VCaP (cell line): ENCODE data around the gene MAP4K4.

Experiments used
- H3K27ac ChIP-seq: fragments of 450-650 bp; 2 replicates; pipeline ENCODE4 v1.5.1; 2017
- TF ChIP-seq, protein P1 (sequence below): fragments of 450-650 bp; conservative IDR thresholded peaks from 2 replicates; pipeline ENCODE4 v1.5.1; 2017; ENCODE audit warnings: mild to moderate bottlenecking, moderate library complexity

The MAP4K4 gene

DNA sequence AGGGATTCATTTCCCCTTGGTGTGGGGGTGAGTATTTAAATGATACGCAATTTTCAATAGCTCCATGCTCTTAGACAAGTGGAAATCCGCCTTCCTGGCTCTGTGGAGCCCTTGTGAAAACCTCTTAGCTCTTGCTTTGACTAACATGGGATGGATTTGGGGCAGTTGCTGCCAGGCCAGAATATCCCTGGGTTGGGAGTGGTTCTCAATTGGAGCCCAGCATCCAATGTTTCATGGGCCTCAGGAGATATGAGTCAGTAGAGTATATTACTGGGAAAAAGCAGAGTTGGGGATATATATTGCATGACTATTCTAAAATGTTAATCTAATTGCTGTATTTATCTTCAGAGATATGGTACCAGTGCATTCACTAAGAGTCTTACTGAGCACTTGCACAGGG, 189.8 kb downstream of the MAP4K4 start:
- TF ChIP-seq, protein P1, sequence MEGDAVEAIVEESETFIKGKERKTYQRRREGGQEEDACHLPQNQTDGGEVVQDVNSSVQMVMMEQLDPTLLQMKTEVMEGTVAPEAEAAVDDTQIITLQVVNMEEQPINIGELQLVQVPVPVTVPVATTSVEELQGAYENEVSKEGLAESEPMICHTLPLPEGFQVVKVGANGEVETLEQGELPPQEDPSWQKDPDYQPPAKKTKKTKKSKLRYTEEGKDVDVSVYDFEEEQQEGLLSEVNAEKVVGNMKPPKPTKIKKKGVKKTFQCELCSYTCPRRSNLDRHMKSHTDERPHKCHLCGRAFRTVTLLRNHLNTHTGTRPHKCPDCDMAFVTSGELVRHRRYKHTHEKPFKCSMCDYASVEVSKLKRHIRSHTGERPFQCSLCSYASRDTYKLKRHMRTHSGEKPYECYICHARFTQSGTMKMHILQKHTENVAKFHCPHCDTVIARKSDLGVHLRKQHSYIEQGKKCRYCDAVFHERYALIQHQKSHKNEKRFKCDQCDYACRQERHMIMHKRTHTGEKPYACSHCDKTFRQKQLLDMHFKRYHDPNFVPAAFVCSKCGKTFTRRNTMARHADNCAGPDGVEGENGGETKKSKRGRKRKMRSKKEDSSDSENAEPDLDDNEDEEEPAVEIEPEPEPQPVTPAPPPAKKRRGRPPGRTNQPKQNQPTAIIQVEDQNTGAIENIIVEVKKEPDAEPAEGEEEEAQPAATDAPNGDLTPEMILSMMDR = no peak
- H3K27ac ChIP-seq = no peak overlapping the region

GRCh38 chr2:101889460-101890098, 192.1 kb downstream of the MAP4K4 start:
- H3K27ac ChIP-seq = no peak overlapping the region
- TF ChIP-seq, protein P1 = no peak

DNA sequence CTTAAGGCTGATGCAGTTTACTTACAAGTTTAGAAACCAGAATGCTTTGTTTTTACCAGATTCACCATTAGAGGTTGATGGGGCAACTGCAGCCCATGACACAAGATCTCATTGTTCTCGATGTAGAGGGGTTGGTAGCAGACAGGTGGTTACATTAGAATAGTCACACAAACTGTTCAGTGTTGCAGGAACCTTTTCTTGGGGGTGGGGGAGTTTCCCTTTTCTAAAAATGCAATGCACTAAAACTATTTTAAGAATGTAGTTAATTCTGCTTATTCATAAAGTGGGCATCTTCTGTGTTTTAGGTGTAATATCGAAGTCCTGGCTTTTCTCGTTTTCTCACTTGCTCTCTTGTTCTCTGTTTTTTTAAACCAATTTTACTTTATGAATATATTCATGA, 194.9 kb downstream of the MAP4K4 start:
- no peak overlapping the region for H3K27ac ChIP-seq
- TF ChIP-seq, protein P1 = no peak

DNA sequence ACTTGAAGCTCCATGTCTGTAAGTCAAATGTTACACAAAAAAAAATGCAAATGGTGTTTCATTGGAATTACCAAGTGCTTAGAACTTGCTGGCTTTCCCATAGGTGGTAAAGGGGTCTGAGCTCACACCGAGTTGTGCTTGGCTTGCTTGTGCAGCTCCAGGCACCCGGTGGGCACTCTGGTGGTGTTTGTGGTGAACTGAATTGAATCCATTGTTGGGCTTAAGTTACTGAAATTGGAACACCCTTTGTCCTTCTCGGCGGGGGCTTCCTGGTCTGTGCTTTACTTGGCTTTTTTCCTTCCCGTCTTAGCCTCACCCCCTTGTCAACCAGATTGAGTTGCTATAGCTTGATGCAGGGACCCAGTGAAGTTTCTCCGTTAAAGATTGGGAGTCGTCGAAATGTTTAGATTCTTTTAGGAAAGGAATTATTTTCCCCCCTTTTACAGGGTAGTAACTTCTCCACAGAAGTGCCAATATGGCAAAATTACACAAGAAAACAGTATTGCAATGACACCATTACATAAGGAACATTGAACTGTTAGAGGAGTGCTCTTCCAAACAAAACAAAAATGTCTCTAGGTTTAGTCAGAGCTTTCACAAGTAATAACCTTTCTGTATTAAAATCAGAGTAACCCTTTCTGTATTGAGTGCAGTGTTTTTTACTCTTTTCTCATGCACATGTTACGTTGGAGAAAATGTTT, 196.3 kb downstream of the MAP4K4 start:
- TF ChIP-seq, protein P1 = no peak
- H3K27ac ChIP-seq = no peak overlapping the region

DNA sequence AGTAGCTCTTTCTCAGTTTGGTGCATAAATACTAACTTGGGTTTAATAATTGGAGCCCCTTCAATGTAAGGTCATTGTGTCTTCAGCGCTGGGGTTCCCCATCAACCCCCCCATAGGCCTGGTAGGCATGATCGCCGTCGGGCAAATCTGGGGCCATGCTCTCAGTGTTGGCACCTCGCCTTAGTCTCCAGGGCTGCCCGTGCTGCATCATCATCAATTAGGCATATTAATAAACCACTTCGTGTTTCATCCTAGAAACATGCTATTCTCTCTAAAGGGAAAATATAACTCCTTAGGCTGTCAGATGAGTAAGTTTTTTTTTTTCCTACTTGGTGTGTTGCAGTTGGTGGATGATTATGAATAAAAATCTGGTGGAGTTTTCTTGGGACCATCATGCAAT, 197.5 kb downstream of the MAP4K4 start:
- TF ChIP-seq, protein P1 = no peak

GRCh38 chr2:101895819-101896322, 198.4 kb downstream of the MAP4K4 start:
- H3K27ac ChIP-seq = peak overlapping the region; percentile 59

More for the DNA sequence above, 197.5 kb downstream of the MAP4K4 start:
- peak overlapping the region; percentile 59 for H3K27ac ChIP-seq

DNA sequence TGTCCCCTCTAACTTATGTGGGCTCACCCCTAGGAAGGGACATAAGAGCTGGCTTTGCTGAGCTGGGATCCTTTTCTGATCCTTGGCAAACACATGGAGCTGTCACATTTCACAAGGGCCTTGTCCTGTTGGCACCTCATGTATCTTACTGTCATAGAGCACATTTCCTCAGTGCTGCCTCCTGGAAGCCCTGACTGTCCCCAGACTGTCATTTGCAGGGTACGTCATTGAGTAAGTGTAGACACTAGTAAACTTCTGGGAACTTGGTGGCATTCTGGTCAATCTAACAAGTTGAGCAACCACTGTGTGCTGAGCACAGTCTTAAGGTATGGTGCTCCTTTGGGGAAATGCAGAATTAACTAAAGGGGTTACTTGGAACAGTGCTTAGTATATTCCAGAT, 199.8 kb downstream of the MAP4K4 start:
- H3K27ac ChIP-seq = no peak overlapping the region
- TF ChIP-seq, protein P1 = no peak

More at GRCh38 chr2:101895819-101896322, 198.4 kb downstream of the MAP4K4 start:
- TF ChIP-seq, protein P1 = no peak
